Mucosa of gallbladder (tissue), 1 donor: Measurements from ENCODE around the gene TMSB10. TPM values are rescaled to one million over a fixed set of nuclear protein-coding genes. Genes with fewer than 3 reads are reported as not detected.
"Not testable (repeated sequence)": the region's sequence is repeated elsewhere in the genome, so short reads cannot be mapped to it uniquely, and the experiment has no call there.

Source experiments
- DNase-seq: peaks from one replicate; pipeline ENCODE4 v3.0.0-alpha.2; 2020; ENCODE audit warnings: low spot score
- total RNA-seq: library from RNA; stranded (reverse); gene quantifications from one replicate; pipeline ENCODE4 v1.2.1, GENCODE V29; 2021
- donor health status: DM: no; HTN: no; CAD: no.

TMSB10 gene
- total RNA-seq: 999 TPM

- DNase-seq: peak; percentile 91
These were observed at the start of gene TMSB10 for GRCh38 chr2:84905181-84906107. Gene TMSB10, plus strand, starts transcription at chr2:84905656.

GRCh38 chr2:84855731-84856130, 49.7 kb upstream of the TMSB10 start:
- no peak for DNase-seq

GRCh38 chr2:84856787-84857186, 48.7 kb upstream of the TMSB10 start:
- DNase-seq: no peak

- DNase-seq: no peak
These were observed 47.9 kb upstream of the TMSB10 start for GRCh38 chr2:84857566-84857965.

- no peak for DNase-seq
These were observed 47.3 kb upstream of the TMSB10 start for GRCh38 chr2:84858123-84858522.

- no peak for DNase-seq
These were observed 46.5 kb upstream of the TMSB10 start for GRCh38 chr2:84858937-84859336.

- DNase-seq: no peak
These were observed 43.9 kb upstream of the TMSB10 start for GRCh38 chr2:84861539-84861938.

GRCh38 chr2:84862006-84862405, 43.5 kb upstream of the TMSB10 start:
- no peak for DNase-seq

GRCh38 chr2:84865181-84865783, 40.2 kb upstream of the TMSB10 start:
- DNase-seq: no peak

- DNase-seq: no peak
These were observed 39.3 kb upstream of the TMSB10 start for GRCh38 chr2:84866122-84866521.

- not testable (repeated sequence) for DNase-seq
These were observed 37.1 kb upstream of the TMSB10 start for GRCh38 chr2:84868327-84868726.

- no peak for DNase-seq
These were observed 35.1 kb upstream of the TMSB10 start for GRCh38 chr2:84870306-84870705.

- DNase-seq: not testable (repeated sequence)
These were observed 32.8 kb upstream of the TMSB10 start for GRCh38 chr2:84872691-84873090.

- no peak for DNase-seq
These were observed 32.1 kb upstream of the TMSB10 start for GRCh38 chr2:84873350-84873749.

- no peak for DNase-seq
These were observed 30.9 kb upstream of the TMSB10 start for GRCh38 chr2:84874381-84875212.

GRCh38 chr2:84875213-84875560, 30.3 kb upstream of the TMSB10 start:
- no peak for DNase-seq

GRCh38 chr2:84875619-84876018, 29.8 kb upstream of the TMSB10 start:
- not testable (repeated sequence) for DNase-seq

GRCh38 chr2:84876369-84876768, 29.1 kb upstream of the TMSB10 start:
- DNase-seq: no peak

GRCh38 chr2:84878459-84878858, 27.0 kb upstream of the TMSB10 start:
- DNase-seq: no peak

GRCh38 chr2:84878896-84879583, 26.4 kb upstream of the TMSB10 start:
- DNase-seq: no peak

- DNase-seq: no peak
These were observed 25.7 kb upstream of the TMSB10 start for GRCh38 chr2:84879584-84880394.
